ENCODE measurements around the gene SQOR.

Gene SQOR

DNA sequence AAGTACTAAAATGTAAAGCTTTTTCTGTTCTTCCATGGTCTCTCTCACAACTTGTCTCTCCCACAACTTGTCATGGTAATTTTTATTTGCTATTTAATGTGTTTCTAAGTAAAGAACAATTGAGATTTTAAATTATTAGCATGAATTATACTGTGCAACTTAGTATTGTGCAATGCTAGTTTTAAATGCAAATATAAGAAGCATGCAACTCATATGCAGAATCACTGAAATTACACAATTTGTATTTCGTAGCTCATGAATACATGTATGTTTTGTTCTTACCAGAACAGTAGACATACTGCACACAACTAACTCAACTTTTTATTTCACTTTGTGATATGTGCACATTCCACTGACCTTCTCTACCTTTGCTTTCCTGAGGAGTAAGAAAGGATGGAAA is 96.5 kb downstream of the SQOR start:
- TF ChIP-seq SIN3A (IDR thresholded peaks at IDR 0.05; ENCODE audit: borderline replicate concordance, insufficient read depth, low read length) = no peak

DNA sequence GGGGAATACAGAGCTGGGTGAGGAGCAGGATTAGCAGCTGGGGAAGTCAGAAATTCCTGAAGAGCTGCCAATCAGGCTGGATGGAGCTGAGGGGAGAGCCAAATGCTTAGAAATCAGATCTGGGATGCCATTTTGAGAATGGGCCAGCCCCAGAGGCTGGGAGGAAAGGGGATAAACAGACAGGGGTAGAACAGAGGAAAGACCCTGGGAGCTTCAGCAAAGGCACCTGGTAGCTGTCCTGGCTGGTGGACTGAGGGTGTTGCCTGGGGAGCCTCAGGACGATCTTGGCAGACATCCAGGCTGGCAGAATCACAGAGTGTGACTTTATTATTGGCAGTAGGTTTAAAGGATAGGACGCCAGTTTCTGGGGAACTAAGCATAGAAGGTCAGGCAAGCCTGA is 97.8 kb downstream of the SQOR start:
- TF ChIP-seq TAF1 (IDR thresholded peaks at IDR 0.05; ENCODE audit: borderline replicate concordance, insufficient read depth, low read length) = no peak

- no peak for TF ChIP-seq FOXP2 (optimal IDR thresholded peaks at IDR 0.05; ENCODE audit: borderline replicate concordance, extremely low read depth, extremely low read length, insufficient read depth)
- TF ChIP-seq TAF1 (IDR thresholded peaks at IDR 0.05; ENCODE audit: borderline replicate concordance, insufficient read depth, low read length) = no peak
- TF ChIP-seq, protein P1, sequence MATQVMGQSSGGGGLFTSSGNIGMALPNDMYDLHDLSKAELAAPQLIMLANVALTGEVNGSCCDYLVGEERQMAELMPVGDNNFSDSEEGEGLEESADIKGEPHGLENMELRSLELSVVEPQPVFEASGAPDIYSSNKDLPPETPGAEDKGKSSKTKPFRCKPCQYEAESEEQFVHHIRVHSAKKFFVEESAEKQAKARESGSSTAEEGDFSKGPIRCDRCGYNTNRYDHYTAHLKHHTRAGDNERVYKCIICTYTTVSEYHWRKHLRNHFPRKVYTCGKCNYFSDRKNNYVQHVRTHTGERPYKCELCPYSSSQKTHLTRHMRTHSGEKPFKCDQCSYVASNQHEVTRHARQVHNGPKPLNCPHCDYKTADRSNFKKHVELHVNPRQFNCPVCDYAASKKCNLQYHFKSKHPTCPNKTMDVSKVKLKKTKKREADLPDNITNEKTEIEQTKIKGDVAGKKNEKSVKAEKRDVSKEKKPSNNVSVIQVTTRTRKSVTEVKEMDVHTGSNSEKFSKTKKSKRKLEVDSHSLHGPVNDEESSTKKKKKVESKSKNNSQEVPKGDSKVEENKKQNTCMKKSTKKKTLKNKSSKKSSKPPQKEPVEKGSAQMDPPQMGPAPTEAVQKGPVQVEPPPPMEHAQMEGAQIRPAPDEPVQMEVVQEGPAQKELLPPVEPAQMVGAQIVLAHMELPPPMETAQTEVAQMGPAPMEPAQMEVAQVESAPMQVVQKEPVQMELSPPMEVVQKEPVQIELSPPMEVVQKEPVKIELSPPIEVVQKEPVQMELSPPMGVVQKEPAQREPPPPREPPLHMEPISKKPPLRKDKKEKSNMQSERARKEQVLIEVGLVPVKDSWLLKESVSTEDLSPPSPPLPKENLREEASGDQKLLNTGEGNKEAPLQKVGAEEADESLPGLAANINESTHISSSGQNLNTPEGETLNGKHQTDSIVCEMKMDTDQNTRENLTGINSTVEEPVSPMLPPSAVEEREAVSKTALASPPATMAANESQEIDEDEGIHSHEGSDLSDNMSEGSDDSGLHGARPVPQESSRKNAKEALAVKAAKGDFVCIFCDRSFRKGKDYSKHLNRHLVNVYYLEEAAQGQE (IDR thresholded peaks at IDR 0.05; ENCODE audit: insufficient read depth in 1 of 2, low read depth in 2 of 2, low read length in 2 of 2) = no peak
- no peak for TF ChIP-seq POLR2AphosphoS5 (IDR thresholded peaks at IDR 0.05; ENCODE audit: low read depth, low read length)
- TF ChIP-seq SIN3A (IDR thresholded peaks at IDR 0.05; ENCODE audit: borderline replicate concordance, insufficient read depth, low read length) = no peak
Observed at GRCh38 chr15:45734260-45734711, 99.5 kb downstream of the SQOR start.

Measured in PFSK-1 (cell line).